Right atrium auricular region (tissue), 2 donors: ENCODE data around the gene TNMD. TPM values are rescaled to one million over a fixed set of nuclear protein-coding genes. Genes with fewer than 3 reads are reported as not detected.
"Not testable (repeated sequence)": the region's sequence is repeated elsewhere in the genome, so short reads cannot be mapped to it uniquely, and the experiment has no call there.

Source experiments
- DNase-seq: peaks from one replicate; pipeline ENCODE4 v3.0.0-alpha.2; 2019; ENCODE audit warnings: low spot score
- H3K27ac ChIP-seq, 2 donors: fragments of 200-600 bp; sonication (generic); 1 replicate in 1 of 2; 2 replicates in 1 of 2; pipeline ENCODE4 v1.5.1; 2016 to 2019
- H3K27me3 ChIP-seq, 2 donors: fragments of 200-600 bp; sonication (generic); one replicate each; pipeline versions ENCODE4 v1.5.1 to v1.6.0; 2017 to 2019
- H3K36me3 ChIP-seq: fragments of 200-600 bp; sonication (generic); one replicate; pipeline ENCODE4 v1.5.1; 2016
- H3K4me1 ChIP-seq, 2 donors: fragments of 200-600 bp; sonication (generic); one replicate each; pipeline versions ENCODE4 v1.5.1 to v1.6.0; 2017 to 2019
- H3K4me3 ChIP-seq, 2 donors: fragments of 200-600 bp; sonication (generic); 1 replicate in 1 of 2; 2 replicates in 1 of 2; pipeline ENCODE4 v1.5.1; 2017 to 2019; ENCODE audit warnings: mild to moderate bottlenecking in 1 of 2, moderate library complexity in 1 of 2
- H3K9me3 ChIP-seq, 2 donors: fragments of 200-600 bp; sonication (generic); one replicate each; pipeline ENCODE4 v1.5.1; 2019
- total RNA-seq, 2 donors: library from RNA; depleted of rRNA; stranded (reverse); fragments of >200 nt; gene quantifications; one replicate each; pipeline ENCODE4 v1.1.0, GENCODE V29; 2016
- TF ChIP-seq, protein P1 (sequence below), 2 donors: fragments of 200-600 bp; sonication (generic); IDR thresholded peaks; one replicate each; pipeline ENCODE4 v1.5.1; 2019; ENCODE audit warnings: antibody characterized with exemption in 2 of 2

The TNMD gene
- 1 to 10 TPM in 1 of 2 donors, not detected in 1; 1.3 TPM for total RNA-seq

DNA sequence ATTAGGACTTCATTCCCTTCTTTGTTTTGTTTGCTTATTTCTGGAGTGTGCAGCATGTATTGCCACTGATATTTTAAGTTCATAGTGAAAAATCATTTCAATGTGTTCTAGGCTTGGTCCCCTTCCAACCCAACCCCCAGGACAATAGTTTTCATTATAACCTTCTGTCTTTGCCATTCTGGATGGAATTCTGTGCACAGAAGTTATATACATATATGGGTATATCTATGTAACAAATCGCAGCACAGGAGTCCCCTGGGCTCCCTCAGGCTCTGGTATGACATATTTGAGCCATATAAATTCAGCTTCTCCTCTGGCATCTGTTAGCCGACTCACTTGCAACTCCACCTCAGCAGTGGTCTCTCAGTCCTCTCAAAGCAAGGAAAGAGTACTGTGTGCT lies at the start of gene TNMD:
TNMD (plus strand) TSS at position 326 of the 400 bp plus-strand sequence. CDS start 83 bp downstream, outside the sequence.
- Histone ChIP-seq H3K9me3 (no peaks in the 10 kb centered on the region), H3K36me3 (no peaks in the 10 kb centered on the region), H3K27me3 (no peaks in the 10 kb centered on the region), H3K4me1 (no peaks in the 10 kb centered on the region), H3K4me3 (no peak within 1 kb of the TSS), H3K27ac (no peak within 1 kb of the TSS)
- TF ChIP-seq, protein P1, sequence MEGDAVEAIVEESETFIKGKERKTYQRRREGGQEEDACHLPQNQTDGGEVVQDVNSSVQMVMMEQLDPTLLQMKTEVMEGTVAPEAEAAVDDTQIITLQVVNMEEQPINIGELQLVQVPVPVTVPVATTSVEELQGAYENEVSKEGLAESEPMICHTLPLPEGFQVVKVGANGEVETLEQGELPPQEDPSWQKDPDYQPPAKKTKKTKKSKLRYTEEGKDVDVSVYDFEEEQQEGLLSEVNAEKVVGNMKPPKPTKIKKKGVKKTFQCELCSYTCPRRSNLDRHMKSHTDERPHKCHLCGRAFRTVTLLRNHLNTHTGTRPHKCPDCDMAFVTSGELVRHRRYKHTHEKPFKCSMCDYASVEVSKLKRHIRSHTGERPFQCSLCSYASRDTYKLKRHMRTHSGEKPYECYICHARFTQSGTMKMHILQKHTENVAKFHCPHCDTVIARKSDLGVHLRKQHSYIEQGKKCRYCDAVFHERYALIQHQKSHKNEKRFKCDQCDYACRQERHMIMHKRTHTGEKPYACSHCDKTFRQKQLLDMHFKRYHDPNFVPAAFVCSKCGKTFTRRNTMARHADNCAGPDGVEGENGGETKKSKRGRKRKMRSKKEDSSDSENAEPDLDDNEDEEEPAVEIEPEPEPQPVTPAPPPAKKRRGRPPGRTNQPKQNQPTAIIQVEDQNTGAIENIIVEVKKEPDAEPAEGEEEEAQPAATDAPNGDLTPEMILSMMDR (IDR thresholded peaks at IDR 0.05), result no peak
- no peak for DNase-seq

DNA sequence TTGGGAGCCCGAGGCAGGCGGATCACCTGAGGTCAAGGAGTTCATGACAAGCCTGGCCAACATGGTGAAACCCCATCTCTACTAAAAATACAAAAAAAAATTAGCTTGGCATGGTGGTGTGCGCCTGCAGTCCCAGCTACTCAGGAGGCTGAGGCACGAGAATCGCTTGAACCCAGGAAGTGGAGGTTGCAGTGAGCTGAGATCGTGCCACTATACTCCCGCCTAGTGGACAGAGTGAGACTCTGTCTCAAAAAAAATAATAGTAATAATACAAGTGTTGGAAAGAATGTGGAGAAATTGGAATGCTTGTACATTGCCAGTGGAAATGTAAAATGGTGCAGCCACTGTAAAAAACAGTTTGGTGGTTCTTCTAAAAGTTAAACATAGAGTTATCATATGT lies 19.2 kb upstream of the TNMD start:
- not testable (repeated sequence) for H3K27ac ChIP-seq, H3K36me3 ChIP-seq, H3K27me3 ChIP-seq, H3K4me3 ChIP-seq, H3K9me3 ChIP-seq, H3K4me1 ChIP-seq, DNase-seq
- TF ChIP-seq, protein P1 (IDR thresholded peaks at IDR 0.05), result peak in 1 of 2 donors; percentile 24

DNA sequence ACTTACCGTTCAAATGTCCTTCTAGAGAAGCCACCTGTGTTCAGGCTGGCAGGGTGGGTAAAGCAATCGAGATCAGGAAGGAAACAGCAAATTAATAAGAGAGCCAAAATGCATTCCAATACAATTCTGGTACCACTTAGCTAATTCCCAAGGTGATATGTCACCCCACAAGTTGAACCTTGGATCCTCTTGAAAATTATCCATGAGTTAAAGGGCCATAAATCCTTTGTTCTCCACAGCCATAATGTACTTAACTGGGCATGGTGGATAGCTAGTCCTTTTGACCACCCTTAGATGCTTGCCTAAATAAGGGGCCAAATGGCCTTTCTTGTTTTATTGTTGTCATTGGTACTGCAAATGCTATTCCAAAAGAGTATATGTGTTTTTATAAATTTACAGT lies 2.0 kb downstream of the TNMD start:
- TF ChIP-seq, protein P1 (IDR thresholded peaks at IDR 0.05), result no peak
- Histone ChIP-seq H3K27me3 (no peaks in the 10 kb centered on the region), H3K4me3 (no peak overlapping the region), H3K36me3 (no peaks in the 10 kb centered on the region), H3K27ac (no peak overlapping the region), H3K9me3 (no peaks in the 10 kb centered on the region), H3K4me1 (no peaks in the 10 kb centered on the region)
- DNase-seq, result no peak

DNA sequence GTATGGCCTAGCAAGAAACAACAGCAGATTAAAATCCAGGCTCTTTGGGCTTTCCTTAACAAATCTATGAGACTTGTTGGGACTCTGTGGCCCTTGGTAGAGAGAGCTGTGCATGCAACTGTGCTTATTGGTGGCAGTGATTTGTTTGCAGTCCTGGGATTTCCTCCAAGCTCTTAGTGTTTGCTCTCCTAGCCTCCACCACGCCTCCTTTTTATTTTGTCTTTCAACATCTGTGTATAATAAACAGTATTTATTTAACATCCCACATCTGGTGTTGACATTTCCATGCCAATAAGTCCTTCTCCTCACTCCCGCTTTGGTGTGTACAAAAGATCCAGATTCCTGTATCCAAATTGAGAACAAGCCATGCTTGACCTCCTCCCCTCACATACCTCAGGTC lies 3.1 kb downstream of the TNMD start:
- Histone ChIP-seq H3K27ac (no peak overlapping the region), H3K4me1 (no peaks in the 10 kb centered on the region), H3K27me3 (no peaks in the 10 kb centered on the region), H3K36me3 (no peaks in the 10 kb centered on the region), H3K4me3 (no peak overlapping the region), H3K9me3 (no peaks in the 10 kb centered on the region)
- TF ChIP-seq, protein P1 (IDR thresholded peaks at IDR 0.05), result no peak
- DNase-seq, result no peak

DNA sequence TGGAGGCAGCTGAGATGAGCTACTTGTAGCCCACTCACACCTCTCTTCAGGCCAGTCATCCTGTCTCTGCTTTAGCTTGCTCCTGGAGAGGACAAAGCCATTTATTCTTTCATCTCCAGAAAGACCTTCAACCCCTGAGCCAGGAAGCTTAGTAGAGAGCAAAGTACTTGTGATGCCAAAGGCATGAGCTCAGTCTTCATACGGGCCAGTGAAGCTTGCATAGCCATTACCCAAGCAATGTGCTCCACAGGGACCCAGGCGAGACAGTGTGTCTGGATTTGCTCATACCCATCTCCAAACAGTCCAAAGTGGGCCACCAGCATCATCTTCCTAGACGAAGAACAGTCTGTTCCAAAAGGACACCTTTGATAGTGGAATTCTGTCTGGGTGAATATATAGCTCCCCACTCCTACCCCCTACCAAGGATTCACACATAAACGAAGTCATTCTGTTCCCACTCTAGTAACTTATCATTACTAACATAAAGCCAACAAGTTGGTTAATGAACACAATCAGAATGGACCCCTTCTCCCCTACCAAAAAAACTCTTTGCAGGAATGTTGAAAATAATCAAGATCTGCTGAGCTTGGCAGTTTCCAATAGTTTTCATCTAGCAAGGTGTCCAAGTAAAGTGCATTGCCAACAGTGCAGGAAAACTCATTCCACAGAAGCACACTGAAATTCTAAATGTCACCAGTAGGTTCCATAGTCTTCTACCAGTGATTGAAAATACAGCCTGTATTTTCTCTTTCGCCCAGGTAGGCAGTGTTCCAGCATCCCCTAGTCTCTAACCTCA lies 6.7 kb downstream of the TNMD start:
- Histone ChIP-seq H3K27ac (no peak overlapping the region), H3K4me1 (no peaks in the 10 kb centered on the region), H3K36me3 (no peaks in the 10 kb centered on the region), H3K9me3 (no peaks in the 10 kb centered on the region), H3K4me3 (no peak overlapping the region), H3K27me3 (no peaks in the 10 kb centered on the region)
- TF ChIP-seq, protein P1 (IDR thresholded peaks at IDR 0.05), result no peak
- DNase-seq, result peak; percentile 60

DNA sequence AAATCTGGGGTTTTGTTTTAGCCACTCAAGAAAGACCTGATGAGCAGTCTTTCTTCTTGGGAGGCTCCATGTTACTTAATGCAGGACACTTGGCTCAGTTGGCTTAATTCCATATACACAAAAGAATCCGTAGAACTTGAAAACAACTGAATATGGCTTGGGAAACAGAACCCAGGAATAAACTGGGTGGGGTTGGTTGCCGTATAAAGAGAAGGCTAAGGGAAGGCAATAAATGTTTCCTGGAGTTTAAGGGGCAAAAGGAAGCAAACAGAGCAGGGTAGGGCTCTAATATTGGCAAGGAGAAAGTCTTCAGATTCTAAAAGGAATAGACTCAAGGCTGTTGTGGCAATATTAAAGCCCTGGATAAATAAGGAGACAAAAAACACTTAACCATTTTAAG lies 8.4 kb downstream of the TNMD start:
- Histone ChIP-seq H3K27ac (no peak overlapping the region), H3K4me1 (no peaks in the 10 kb centered on the region), H3K27me3 (no peaks in the 10 kb centered on the region), H3K36me3 (no peaks in the 10 kb centered on the region), H3K4me3 (no peak overlapping the region), H3K9me3 (no peaks in the 10 kb centered on the region)
- TF ChIP-seq, protein P1 (IDR thresholded peaks at IDR 0.05), result no peak
- no peak for DNase-seq
